HepG2 (cell line): Measurements from ENCODE around the gene IL21R. TPM values are rescaled to one million over a fixed set of nuclear protein-coding genes. Genes with fewer than 3 reads are reported as not detected.

Experiments
- ATAC-seq: fragments of 200-7000 bp; cut with Tn5 transposase; 3 replicates; pipeline ENCODE4 v1.9.1; 2020; ENCODE audit warnings: mild to moderate bottlenecking, moderate library complexity
- Bru-seq: library from RNA; stranded (reverse); fragments of 400-500 nt; gene quantifications from one replicate; lab custom pipeline; 2021; lab: Mats Ljungman, UMichigan
- BruChase-seq, 2 experiments: library from RNA; stranded (reverse); fragments of 400-500 nt; gene quantifications; one replicate each; lab custom pipeline; 2021; lab: Mats Ljungman, UMichigan
- BruUV-seq: library from RNA; stranded (reverse); fragments of 400-500 nt; replicated peaks from 2 replicates; lab custom pipeline; 2021; lab: Mats Ljungman, UMichigan
- CTCF ChIA-PET: fragments of 300-600 bp; formaldehyde crosslinking; extraction: SDS; loops from one replicate; lab custom pipeline; 2021; ENCODE audit warnings: low total read pairs, inconsistent platforms, low intra/inter-chr PET ratio; lab: Yijun Ruan, JAX
- POLR2A ChIA-PET: fragments of 350-600 bp; sonication (Branson Sonifier 250); formaldehyde crosslinking; loops from one replicate; lab custom pipeline; 2020; ENCODE audit warnings: antibody characterized with exemption, inconsistent platforms; lab: Yijun Ruan, JAX
- DNase-seq: peaks from one replicate; pipeline ENCODE4 v3.0.0-alpha.2; 2015; ENCODE audit warnings: low spot score
- FAIRE-seq: peaks from 3 replicates; lab custom pipeline; 2011; peaks lifted over from hg19 to GRCh38; lab: Jason Lieb, UNC
- H2AFZ ChIP-seq: one replicate; pipeline ENCODE4 v1.6.1; 2011; ENCODE audit warnings: low read length, inconsistent platforms
- H3K27ac ChIP-seq: fragments of 300-600 bp; 3 replicates; pipeline ENCODE4 v1.8.0; 2011; ENCODE audit warnings: mixed run types, mild to moderate bottlenecking, mixed read lengths, low read length, inconsistent platforms; ENCODE audit not compliant: insufficient read depth; ENCODE audit errors: extremely low read length
- H3K27me3 ChIP-seq, 2 experiments: fragments of 200-600 bp in 1 of 2; 2 replicates in 1 of 2; 3 replicates in 1 of 2; pipeline versions ENCODE4 v1.6.0 to v1.8.0; 2011; ENCODE audit warnings: low read length in 2 of 2, mild to moderate bottlenecking in 2 of 2, moderate library complexity in 2 of 2, inconsistent platforms in 1 of 2; ENCODE audit not compliant: insufficient read depth in 2 of 2, control insufficient read depth in 1 of 2
- H3K36me3 ChIP-seq, 2 experiments: fragments of 200-600 bp in 1 of 2; replicated peaks in 1 of 2; 2 replicates in 1 of 2; 3 replicates in 1 of 2; pipeline versions ENCODE4 v1.5.1 to v1.8.0; 2011; ENCODE audit warnings: low read length in 2 of 2, inconsistent platforms in 1 of 2; ENCODE audit not compliant: insufficient read depth in 2 of 2, control insufficient read depth in 1 of 2
- H3K4me1 ChIP-seq: 2 replicates; pipeline ENCODE4 v1.5.1; 2012; ENCODE audit warnings: low read length, inconsistent platforms; ENCODE audit not compliant: insufficient read depth
- H3K4me2 ChIP-seq: 2 replicates; pipeline ENCODE4 v1.6.0; 2011; ENCODE audit warnings: low read depth, low read length, inconsistent platforms
- H3K4me3 ChIP-seq, 3 experiments: fragments of 200-600 bp in 1 of 3; sonication (generic), shearing (Covaris generic) in 1 of 3; replicated peaks in 1 of 3; 2 replicates each; pipeline ENCODE4 v1.5.1; 2011 to 2016; ENCODE audit warnings: low read length in 3 of 3, inconsistent platforms in 2 of 3, low read depth in 2 of 3, mild to moderate bottlenecking in 2 of 3, control low read depth in 1 of 3, mixed read lengths in 1 of 3; ENCODE audit not compliant: insufficient read depth in 1 of 3
- H3K79me2 ChIP-seq: one replicate; pipeline ENCODE4 v1.6.1; 2011; ENCODE audit warnings: low read length, inconsistent platforms; ENCODE audit not compliant: insufficient read depth
- H3K9ac ChIP-seq: 2 replicates; pipeline ENCODE4 v1.6.0; 2011; ENCODE audit warnings: mild to moderate bottlenecking, low read depth, low read length, inconsistent platforms; ENCODE audit not compliant: insufficient read depth
- H3K9me3 ChIP-seq: 2 replicates; pipeline ENCODE4 v1.5.1; 2012; ENCODE audit warnings: mild to moderate bottlenecking, low read length
- H4K20me1 ChIP-seq: 2 replicates; pipeline ENCODE4 v1.6.0; 2011; ENCODE audit warnings: inconsistent platforms, mild to moderate bottlenecking, low read length, moderate library complexity; ENCODE audit not compliant: insufficient read depth
- CREB1 ChIP-seq, 2 experiments: fragments of 450-650 bp in 1 of 2; IDR thresholded peaks; 2 replicates each; pipeline ENCODE4 v1.6.1; 2016 to 2017; ENCODE audit warnings: control low read depth in 1 of 2, mild to moderate bottlenecking in 1 of 2, missing compliant biosample characterization in 1 of 2, missing genetic modification characterization in 1 of 2
- PCBP2 ChIP-seq: fragments of 200-400 bp; formaldehyde crosslinking; optimal IDR thresholded peaks from 2 replicates; pipeline ENCODE3; 2018; ENCODE audit warnings: low read length, low read depth; ENCODE audit not compliant: poor library complexity, severe bottlenecking
- POLR2AphosphoS5 ChIP-seq: IDR thresholded peaks from 2 replicates; pipeline ENCODE4 v1.6.1; 2012; ENCODE audit warnings: low read depth, low read length
- RNF2 ChIP-seq: fragments of 450-650 bp; conservative IDR thresholded peaks from 2 replicates; pipeline ENCODE4 v1.6.1; 2016; ENCODE audit warnings: low read depth
- SIN3A ChIP-seq: IDR thresholded peaks from 2 replicates; pipeline ENCODE4 v1.6.1; 2011; ENCODE audit warnings: low read depth, mild to moderate bottlenecking, control low read depth, low read length, borderline replicate concordance
- WGBS: methylation state at CpG from one replicate; pipeline ENCODE4 v1.1.6; 2017; ENCODE audit warnings: low lambda C conversion rate; 5-methylcytosine and 5-hydroxymethylcytosine counted together
- in situ Hi-C: cut with HindIII; loops from 2 replicates; pipeline ENCODE4 v1.10.0; 2017; ENCODE audit warnings: low pct_unique_long_range_greater_than_20kb; ENCODE audit not compliant: extremely low pct_ligation_motif_present
- intact Hi-C: fragments of 100-400 bp; cut with micrococcal nuclease; formaldehyde crosslinking; loops from one replicate; pipeline ENCODE4 v1.10.0; 2022; ENCODE audit not compliant: unreplicated experiment
- long read RNA-seq, 2 experiments: library from RNA in 1 of 2; library from polyadenylated mRNA in 1 of 2; stranded (forward) in 1 of 2; unstranded in 1 of 2; transcript quantifications; one replicate each; pipeline ENCODE4 v2.0.0, GENCODE V29; 2019 to 2022
- polyA minus RNA-seq, 3 experiments: library from RNA; depleted of rRNA, polyadenylated mRNA; stranded (reverse); fragments of >200 nt; gene quantifications; 2 replicates each; pipeline ENCODE4 v1.2.3, GENCODE V29; 2011; ENCODE audit warnings: low replicate concordance in 1 of 3
- polyA plus RNA-seq, 8 experiments: library from polyadenylated mRNA; depleted of rRNA in 3 of 8; stranded (reverse) in 7 of 8; unstranded in 1 of 8; fragments of >200 nt; fragmentation: Illumina TruSeq in 4 of 8; extraction: Trizol in 4 of 8; gene quantifications; 2 replicates each; pipeline versions ENCODE4 v1.2.1 to v1.2.3, GENCODE V29; 2011 to 2016; ENCODE audit warnings: low read depth in 4 of 8, missing spikeins in 1 of 8, mixed read lengths in 1 of 8; ENCODE audit not compliant: insufficient read depth in 1 of 8
- total RNA-seq, 5 experiments: library from RNA; depleted of rRNA; stranded (reverse); fragments of >200 nt; fragmentation: Illumina TruSeq; extraction: Trizol; gene quantifications; 2 replicates each; pipeline ENCODE4 v1.2.3, GENCODE V29; 2016; ENCODE audit warnings: low read depth in 1 of 5

Gene IL21R
- total RNA-seq (2016; rRNA removed; fragmentation: Illumina TruSeq; extraction: Trizol) (0.17 and 0.64 TPM in 2 replicates), polyA plus RNA-seq (2011; rRNA removed) (0.49 and 1.6 TPM in 2 replicates), polyA minus RNA-seq (2011; rRNA and poly(A)+ RNA removed; ENCODE audit: low replicate concordance) (0.56 and 3.1 TPM in 2 replicates), Bru-seq, nascent RNA (percentile 19 among the genes with signal in this experiment), BruChase-seq, experiment 1, labeled RNA remaining after a 6-hour chase (percentile 19 among the genes with signal in this experiment), BruChase-seq, experiment 2, labeled RNA remaining after a 2-hour chase (percentile 21 among the genes with signal in this experiment)
- total RNA-seq (2016; cell fraction: cytosol; rRNA removed; fragmentation: Illumina TruSeq; extraction: Trizol; ENCODE audit: low read depth), result not detected in 2 replicates
- total RNA-seq (2016; cell fraction: insoluble cytoplasmic fraction; rRNA removed; fragmentation: Illumina TruSeq; extraction: Trizol), result 0.22 and 0.43 TPM in 2 replicates
- total RNA-seq (2016; cell fraction: membrane; rRNA removed; fragmentation: Illumina TruSeq; extraction: Trizol), result 0.22 and 0.45 TPM in 2 replicates
- total RNA-seq (2016; cell fraction: nucleus; rRNA removed; fragmentation: Illumina TruSeq; extraction: Trizol), result 0.28 and 0.40 TPM in 2 replicates
- polyA plus RNA-seq (2011; cell fraction: cytosol; rRNA removed), result 0.62 and 1.4 TPM in 2 replicates
- 0.34 and 1.6 TPM in 2 replicates for polyA plus RNA-seq (2011; cell fraction: nucleus; rRNA removed)
- polyA plus RNA-seq (2012), result 1.1 and 2.8 TPM in 2 replicates
- 0.07 and 0.09 TPM in 2 replicates for polyA plus RNA-seq (2016; cell fraction: cytosol; fragmentation: Illumina TruSeq; extraction: Trizol; ENCODE audit: low read depth)
- 0.14 and 0.21 TPM in 2 replicates for polyA plus RNA-seq (2016; cell fraction: insoluble cytoplasmic fraction; fragmentation: Illumina TruSeq; extraction: Trizol; ENCODE audit: low read depth)
- 0.06 and 0.12 TPM in 2 replicates for polyA plus RNA-seq (2016; cell fraction: membrane; fragmentation: Illumina TruSeq; extraction: Trizol; ENCODE audit: low read depth)
- polyA plus RNA-seq (2016; cell fraction: nucleus; fragmentation: Illumina TruSeq; extraction: Trizol; ENCODE audit: insufficient read depth, low read depth), result 0.35 and 0.56 TPM in 2 replicates
- polyA minus RNA-seq (2011; cell fraction: cytosol; rRNA and poly(A)+ RNA removed), result 0.88 and 1.1 TPM in 2 replicates
- polyA minus RNA-seq (2011; cell fraction: nucleus; rRNA and poly(A)+ RNA removed), result 0.26 and 0.87 TPM in 2 replicates
- long read RNA-seq, experiment 1, partial matches to known transcripts, result 0 of 2 reads
- long read RNA-seq, experiment 1, other reads (novel, unspliced or antisense), result 0 of 2 reads
- long read RNA-seq, experiment 2, transcript IL21R-202 (9 exons, 2,953 nt), result major isoform, 12 of 17 reads
- long read RNA-seq, experiment 2, partial matches to known transcripts, result 1 of 17 reads
- long read RNA-seq, experiment 2, other reads (novel, unspliced or antisense), result 4 of 17 reads

DNA sequence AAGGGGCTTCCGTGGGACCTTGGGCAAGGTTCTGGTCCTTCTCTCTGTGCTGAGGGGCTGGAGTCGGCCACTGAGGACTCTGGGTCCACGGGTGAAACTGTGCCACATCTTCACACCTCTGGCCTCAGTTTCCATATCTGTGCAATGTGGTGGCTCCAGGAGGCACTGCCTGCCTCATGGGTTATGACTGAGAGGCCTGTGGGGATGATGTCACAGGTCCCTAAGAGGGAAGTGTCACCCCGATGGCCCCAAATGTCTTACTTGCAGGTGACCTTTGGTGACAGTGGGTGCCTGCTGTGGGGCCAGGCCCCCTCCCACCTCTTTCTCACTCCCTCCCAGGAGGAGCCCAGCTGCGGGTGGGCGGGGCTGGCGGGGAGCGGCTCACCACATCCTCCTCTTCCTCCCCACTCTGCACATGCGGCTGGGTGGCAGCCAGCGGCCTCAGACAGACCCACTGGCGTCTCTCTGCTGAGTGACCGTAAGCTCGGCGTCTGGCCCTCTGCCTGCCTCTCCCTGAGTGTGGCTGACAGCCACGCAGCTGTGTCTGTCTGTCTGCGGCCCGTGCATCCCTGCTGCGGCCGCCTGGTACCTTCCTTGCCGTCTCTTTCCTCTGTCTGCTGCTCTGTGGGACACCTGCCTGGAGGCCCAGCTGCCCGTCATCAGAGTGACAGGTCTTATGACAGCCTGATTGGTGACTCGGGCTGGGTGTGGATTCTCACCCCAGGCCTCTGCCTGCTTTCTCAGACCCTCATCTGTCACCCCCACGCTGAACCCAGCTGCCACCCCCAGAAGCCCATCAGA is at the start of gene IL21R:
Gene IL21R, plus strand, starts transcription at position 407 of the 801 bp plus-strand sequence. CDS start 27,898 bp downstream, outside the sequence.
- CTCF ChIA-PET, result no interaction called here
- Histone ChIP-seq H3K9ac (no peak within 1 kb of the TSS), H3K9me3 (no peaks in the 10 kb centered on the region)
- intact Hi-C loops (no loop called here), in situ Hi-C loops (no loop called here)
- peak; percentile 46 for ATAC-seq
- no peak for DNase-seq
- no peak for FAIRE-seq
- no peak for TF ChIP-seq POLR2AphosphoS5
- no peak for TF ChIP-seq SIN3A
- no peak for TF ChIP-seq PCBP2
- no peak for TF ChIP-seq RNF2
- 0 out of 2 replicates have a peak, but pooled peaks have one; percentile 12 for TF ChIP-seq CREB1 (IDR thresholded peaks at IDR 0.05)
- no peak for TF ChIP-seq CREB1 (CRISPR knock-in tag; IDR thresholded peaks at IDR 0.05)
- TF ChIP-seq, all 625 proteins: peak for 1
- H3K36me3 ChIP-seq, result no peaks in the 10 kb centered on the region
- 0 out of 2 replicates have a peak within 1 kb of the TSS, but pooled peaks have one; percentile 15 for H3K4me2 ChIP-seq
- no peak within 1 kb of the TSS for H3K4me3 ChIP-seq
- H2AFZ ChIP-seq, result no peak within 1 kb of the TSS
- no peaks in the 10 kb centered on the region for H3K79me2 ChIP-seq
- POLR2A ChIA-PET, result no interaction called here
- no peaks in the 10 kb centered on the region for H4K20me1 ChIP-seq
- peaks cover 15 to 52% of the 10 kb centered on the region in 2 experiments for H3K27me3 ChIP-seq
- H3K27ac ChIP-seq, result no peak within 1 kb of the TSS
- peaks cover 14% of the 10 kb centered on the region for H3K4me1 ChIP-seq
- 9% methylated on average over 8 of the region's 23 CpGs for WGBS
- BruUV-seq, result no TSS peak
